Activated naive CD4-positive, alpha-beta T cell treated with anti-CD3 and anti-CD28 coated beads, Interleukin-2, amount 50 U/mL, for 16 hours (primary cell): ENCODE measurements around the gene FBLN7.

ENCODE experiments used
- DNase-seq: peaks from one replicate; pipeline ENCODE4 v3.0.0-alpha.2; 2020

The FBLN7 gene

DNA sequence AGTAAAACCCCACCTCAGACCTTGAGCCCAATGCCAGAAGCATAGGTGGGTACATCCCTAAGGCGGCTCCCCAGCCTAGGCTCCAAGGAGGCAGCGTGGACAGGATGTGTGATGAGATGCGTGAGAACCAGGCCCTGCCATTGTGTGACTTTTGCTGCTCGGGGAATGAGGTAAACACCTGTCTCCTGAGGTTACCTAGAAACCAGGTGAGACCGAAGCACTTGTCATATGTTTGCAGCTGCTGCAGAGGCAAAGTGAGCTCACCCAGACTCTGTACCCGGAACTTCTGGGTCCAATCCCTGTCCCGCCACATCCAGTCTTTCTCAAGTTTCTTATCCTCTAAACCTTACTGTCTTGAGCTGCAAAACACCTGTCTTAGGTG, 3.4 kb downstream of the FBLN7 start:
- no peak for DNase-seq

DNA sequence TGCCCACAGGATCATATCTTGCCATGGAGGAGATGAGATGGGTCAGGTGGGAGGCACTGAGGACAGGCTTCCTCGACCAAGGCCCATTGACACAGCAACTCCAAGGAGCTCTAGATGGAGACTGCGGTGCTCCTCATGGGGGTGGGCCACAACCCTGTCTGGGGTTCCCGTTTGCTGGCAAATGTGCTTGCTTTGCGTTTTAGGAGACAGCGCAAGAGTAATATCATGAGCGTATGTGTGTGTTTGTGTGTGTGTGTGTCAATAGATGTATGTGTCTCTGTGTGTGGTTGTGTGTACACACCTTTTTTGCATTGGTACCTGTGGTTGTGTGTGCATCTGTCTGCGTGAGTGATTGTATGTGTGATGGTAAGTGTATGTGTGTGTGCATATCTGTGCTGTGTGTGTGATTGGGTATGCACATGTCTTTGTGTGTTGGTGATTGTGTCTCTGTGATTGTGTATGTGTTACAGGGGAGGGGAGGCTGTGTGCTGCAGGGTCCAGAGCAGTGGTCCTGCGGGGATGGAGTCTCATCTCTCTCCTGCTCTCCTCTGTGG, 4.4 kb downstream of the FBLN7 start:
- no peak for DNase-seq

DNA sequence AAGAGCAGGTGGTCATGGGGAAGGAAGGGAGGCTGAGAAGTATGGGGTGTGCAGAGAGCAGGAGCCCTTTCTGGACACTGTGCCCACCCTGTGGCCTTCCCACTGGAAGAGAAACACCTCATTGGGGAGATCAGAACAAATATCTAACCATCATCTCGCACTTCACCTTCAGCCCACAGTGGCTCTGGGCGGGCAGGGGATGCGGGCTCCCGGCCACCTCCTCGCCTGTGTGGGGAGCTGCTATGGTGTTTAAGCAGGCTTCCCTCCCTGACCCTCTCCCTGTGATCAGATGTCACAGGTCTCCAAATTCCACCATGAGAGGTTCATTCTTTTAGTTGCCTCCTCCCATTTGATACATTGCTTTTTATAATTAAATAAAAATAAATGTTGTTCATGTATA, 5.0 kb downstream of the FBLN7 start:
- DNase-seq = no peak

DNA sequence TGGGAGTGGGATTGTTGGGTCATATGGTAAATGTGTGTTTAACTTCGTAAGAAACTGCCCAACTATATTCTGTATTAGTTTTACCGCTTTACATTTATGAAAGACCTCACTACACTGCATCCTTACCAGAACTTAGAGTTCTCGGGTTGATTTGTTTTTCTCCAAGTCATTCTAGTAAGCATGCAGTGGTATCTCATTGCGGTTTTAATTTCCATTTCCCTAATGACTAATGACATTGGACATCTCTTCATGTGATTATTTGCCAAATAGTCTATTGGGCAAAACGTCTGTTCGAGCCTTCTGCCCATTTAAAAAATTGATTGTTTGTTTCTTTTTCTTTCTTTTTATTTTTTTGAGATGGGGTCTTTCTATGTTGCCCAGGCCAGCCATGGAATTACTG, 6.8 kb downstream of the FBLN7 start:
- no peak for DNase-seq

DNA sequence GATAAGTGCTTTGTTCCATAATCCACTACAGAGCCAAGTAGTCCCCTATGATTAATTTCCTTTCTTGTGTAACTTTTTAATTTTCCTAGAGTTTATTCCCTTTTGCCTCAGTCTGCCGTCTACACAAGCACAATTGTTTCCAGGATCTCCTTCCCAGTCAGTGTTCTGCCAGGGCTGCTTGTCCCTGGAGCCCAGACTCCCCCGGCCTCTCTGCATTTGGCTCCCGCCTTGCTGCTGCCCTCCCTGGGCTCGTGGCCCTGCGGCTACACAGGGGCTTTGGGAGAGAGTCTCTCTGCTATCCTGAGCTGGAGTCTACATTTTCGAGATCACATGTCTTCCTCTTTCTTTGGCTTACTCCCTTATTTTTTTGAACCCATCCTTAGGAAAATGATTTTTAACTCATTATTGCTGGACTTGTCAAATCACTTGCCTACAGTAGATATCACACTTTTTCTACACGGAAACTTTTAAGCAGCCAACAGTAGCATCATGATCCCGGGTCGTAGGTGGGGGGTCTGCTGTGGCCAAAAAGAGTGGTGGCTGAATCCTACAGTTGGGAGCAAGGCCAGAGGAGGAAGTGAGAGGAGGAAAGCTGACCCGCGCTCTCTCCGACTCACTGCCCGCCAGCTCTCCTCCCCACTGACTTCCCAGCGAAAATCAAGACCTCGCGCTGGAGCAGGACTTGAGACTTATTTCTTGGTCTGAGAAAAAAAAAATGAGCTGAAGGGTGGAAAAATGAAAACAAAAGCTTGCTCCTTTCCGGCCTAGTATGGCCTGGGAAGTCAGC, 9.4 kb downstream of the FBLN7 start:
- DNase-seq = no peak

DNA sequence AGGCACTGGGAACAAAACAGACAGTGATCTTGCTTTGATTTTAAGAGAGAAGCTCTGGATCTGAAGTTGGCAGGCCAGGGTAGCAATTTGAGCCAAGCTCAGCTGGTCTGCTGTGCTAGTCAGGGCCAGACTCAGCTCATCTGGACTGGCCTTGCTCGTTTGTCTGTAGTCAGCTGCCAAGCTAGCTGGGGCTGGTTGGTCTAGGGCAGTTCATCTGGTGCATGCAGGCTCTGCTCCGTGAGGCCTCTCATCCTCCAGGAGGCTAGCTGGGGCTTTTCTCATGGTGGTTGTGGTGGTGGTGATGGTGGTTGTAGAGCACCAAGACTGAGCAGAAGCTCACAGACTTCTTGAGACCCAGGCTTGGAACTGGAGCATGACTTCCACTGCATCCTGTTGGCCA, 10.3 kb downstream of the FBLN7 start:
- DNase-seq = no peak

DNA sequence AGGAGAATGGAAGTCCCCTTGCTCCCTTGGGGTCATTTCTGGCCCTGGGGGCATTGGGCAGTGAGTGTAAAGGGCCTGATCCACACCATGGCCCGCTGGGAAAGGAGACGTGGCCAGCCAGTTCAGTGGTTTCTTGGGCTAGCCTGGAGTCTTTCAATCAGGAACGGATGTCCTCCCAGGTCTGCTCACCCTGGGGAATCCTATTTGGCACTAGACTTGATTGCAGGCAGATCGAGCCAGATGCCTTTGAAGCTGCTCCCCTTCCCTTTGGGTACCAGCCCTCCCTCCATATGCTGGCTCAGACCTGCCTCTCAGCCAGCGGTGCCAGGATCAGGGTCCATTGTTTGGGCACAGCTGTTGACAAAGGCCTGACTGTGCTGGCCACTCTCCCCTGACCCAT, 11.0 kb downstream of the FBLN7 start:
- DNase-seq = no peak

DNA sequence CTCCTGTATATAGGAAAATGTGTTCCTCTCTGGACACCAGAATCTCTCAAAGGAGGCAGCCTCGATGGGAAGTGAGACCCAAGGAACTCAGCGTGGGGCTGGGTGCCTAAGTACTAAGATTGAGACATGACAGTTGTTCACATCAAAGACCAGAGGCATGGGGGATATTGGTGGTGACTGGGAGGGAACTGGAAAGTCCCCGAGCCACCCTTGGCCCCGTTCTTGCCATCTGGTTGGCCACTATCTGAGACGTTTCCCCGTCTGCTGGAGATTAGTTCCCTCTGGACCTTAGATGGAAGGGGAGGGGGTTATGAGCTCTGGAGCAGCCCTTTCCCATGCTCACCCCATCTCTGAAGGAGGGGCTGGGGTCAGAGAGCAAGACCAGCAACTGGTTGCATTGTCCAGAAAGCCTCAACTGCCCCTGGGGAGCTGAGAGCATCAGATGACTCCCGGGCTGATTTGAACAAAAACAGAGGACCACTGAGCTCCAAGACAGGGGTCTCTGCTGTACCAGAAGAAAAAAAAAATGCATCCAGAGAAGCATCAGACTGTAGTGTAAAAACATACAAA, 11.8 kb downstream of the FBLN7 start:
- DNase-seq = no peak

DNA sequence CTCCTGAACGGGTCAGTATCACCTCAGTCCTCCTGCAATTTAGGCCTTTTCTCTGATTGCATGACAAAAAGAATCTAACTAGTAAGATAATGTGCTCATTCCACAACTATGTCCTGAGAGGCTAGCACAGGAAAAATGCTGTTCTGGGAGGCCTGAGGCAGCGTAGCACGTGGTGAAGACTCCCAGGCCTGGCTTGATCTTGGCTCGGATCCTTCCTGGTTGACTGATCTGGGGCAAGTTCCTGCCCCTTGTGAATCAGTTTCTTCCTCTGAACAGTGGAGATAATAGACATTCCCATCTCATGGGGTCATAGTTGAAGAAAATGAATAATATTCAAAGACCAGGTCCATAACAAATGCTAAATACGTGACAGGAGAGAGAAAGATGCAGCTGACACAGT, 12.3 kb downstream of the FBLN7 start:
- DNase-seq = no peak

DNA sequence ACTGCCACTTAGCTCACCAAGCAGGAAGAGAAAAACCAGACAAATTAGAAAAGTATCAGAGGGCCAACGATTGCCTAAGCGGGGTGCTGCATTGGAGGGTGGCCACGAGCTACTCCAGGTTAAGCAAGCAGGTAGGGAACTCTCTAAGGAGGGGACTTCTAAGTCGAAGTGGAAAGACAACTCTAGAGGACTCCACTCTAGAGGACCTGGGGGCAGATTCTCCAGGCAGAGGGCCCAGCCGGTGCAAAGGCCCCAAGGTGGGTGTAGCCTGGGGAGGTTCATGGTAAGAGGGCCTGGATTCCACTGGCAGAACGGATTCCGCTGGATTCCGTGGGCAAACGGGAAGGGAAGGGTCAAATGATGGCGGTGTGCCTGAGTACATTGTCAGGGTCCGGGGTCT, 12.7 kb downstream of the FBLN7 start:
- no peak for DNase-seq

DNA sequence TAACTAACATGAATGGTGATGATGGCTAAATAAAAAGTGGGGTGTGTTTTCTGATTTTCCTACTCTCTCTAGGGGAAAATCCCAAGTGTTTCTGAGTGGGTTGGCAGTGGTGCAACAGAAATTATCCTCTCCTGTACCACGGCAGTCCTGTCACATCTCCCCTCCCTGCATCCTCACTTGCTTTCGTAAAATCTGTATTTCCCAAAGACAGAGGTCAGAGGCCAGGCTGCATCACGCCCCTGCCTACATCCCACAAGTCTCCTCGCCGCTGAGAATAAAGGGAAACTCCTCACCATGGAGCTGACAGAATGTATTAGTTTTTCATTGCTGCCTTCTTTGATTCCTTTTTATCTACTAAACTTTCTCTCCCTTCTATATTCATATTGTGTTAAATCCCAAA, 13.1 kb downstream of the FBLN7 start:
- no peak for DNase-seq

DNA sequence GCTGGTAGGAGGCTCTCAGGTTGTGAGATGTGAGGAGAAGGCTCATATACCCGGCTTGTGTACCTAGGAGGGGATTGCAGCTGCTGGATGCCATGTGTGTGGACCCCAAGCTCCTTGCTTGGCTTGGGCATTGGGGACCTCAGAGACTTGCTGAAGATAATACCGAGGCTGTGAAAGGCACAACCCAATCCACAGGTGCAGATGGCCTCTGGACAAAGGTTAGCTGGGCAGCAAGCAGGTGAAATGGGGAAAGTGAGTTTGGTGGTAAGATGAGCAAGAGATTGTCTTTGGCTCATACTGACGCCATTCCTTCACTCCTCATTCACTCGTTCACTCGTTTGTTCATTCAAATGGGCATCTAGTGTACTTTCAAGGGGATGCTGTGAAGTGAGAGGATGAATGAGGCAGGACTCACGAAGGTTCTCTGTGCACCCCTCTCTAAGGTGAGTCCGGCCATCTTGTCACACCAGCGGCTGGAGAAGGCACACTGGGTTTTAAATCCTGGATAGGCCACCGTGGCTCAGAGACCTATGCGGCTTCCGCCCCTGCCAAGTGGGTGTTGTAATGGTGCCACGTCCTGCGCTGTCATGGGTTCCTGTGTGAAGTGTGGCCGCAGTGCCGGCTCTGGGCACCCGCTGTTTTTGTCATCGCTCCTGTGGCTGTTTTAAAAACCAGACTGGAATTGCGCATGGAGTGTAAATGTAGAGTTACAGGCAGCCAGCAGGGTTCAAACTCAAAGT, 13.7 kb downstream of the FBLN7 start:
- no peak for DNase-seq

DNA sequence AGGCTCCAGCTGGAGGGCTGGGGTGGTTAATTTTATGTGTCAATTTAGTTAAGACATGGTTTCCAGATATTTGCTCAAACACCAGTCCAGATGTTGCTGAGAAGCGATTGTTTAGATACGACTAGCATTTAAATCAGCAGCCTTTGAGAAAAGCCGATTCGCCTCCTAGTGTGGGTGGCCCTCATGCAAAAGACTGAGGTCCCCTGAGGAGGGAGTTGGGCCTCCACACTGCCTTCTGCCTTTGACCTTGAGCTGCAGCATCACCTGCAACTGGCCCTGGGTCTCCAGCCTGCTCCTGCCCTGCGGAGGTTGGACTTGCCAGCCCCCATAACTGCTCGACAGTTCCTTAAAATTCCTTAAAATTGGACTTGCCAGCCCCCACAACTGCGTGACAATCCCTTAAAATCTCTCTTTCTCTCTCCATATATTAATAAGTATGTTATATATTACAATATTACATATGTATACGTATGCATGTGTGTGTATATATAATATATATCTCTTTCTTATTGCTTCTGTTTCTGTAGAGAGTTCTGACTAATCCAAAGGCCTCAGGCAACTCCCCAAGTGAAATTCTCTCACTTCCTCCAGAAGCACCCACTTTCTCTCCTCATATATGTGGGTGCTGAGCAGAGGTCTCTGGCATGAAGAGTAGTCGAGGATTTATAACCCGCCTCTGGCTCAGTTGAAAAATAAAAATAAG, 14.4 kb downstream of the FBLN7 start:
- no peak for DNase-seq

DNA sequence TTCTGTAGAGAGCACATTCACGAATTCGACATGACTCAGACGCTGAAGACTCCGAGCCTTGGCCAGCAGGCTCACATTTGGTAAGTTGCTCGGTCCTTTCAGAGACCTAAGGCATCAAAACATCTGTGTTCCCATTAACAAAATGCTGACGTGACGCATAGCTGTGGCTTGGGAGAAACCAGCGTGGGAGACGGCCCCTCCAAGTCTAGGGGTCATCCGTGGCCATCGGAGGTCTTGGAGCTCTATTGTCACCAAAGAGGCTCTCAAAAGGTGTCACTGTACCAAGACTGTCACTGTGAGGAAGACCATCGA, 14.9 kb downstream of the FBLN7 start:
- DNase-seq = no peak

DNA sequence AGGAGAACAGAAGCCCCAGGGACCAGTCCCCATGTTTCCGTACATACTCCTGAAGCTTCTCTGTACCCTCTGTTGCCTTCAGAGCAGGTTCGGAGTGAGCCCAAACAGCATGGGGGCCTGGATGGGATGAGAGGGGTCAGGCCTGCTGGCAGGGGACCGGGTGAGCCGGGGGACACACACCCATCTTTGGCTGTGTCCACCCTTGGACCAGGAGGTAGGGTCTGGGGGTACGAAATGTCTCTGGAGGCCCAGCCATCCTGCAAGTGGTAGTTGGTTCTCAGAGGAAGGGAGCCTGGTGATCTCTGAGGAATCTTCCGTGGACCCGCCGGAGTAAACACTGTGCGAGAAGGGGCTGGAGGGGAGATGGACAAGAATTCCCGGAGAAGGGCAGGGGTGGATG, 15.3 kb downstream of the FBLN7 start:
- DNase-seq = no peak

DNA sequence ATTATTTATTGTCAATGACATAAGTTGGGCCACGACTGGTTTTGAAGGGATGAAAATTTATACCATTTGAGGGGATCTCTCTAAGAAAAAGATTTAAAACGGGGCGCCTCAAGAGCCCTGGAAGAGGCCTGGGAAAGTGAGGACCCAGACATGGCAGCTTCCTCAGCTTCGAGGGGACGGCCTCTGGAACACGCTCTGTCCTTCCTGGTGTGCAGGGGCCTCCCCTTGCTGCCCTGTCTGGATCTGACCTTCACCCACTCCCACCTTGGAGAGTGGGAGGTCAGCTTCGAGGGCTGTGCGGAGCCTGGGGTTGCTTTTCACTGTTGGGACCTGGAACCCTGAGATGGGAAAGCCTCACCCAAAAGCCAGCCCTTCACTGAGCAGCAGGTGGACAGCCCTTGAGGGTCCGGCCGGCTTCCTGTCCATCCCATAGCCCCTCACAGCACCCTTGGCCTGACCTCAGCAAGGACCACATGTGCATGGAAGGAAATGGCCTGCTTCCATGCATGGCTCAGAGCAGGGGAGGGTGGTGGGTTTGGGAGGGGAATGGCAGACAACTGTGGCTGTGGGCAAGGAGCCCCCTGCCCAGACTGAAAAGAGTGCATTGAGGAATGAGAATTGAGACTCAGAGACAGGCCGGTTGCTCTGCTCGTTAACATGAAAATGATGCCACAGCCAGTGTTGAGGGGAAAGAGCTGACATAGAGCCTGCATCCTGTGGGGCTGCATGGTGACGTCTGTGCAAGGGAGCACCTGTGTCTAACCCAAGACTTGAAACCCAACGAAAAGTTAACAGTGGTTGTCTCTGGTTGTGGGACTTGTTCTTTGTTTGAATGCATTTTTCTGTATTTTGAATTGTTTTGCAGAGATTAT, 16.3 kb downstream of the FBLN7 start:
- no peak for DNase-seq

DNA sequence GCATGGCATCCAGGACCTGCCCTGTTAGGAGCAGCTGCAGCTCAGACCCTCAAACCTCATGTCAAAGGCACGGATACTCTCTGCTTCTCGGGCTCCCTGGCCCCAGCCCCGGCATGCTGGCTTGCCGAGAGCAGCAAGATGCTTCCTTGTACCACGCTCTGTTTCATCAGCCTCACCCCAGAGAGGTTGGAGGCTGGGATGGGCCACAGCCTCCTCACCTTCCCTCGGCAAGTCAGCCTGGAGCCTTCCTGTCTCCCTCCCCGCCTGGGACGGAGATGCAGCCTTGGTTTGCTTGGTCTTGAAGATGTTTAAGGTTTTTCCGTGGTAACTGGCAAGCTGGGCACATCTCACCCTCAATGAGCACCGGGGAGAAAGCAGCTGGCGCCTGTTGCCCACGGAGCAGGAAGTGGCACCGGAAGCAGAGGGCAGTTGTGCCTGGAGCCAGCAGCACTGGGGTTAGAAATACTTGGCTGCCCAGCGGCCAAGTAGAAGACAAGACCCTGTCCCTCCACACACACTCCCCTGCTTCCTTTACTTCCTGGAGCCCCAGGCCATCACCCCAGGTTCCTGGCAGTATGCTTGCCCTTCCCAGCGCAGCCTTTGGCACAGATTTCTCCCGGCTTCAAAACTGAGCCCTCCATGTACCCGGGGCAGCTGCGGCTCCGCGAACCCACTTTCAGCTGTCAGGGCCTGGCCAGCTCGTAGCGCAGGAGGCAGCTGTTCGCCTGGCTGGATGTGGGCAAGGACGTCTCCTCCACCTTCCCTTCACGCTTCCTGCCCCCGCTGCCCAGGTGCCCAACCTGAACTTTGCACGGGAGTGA, 17.4 kb downstream of the FBLN7 start:
- peak; percentile 42 for DNase-seq

DNA sequence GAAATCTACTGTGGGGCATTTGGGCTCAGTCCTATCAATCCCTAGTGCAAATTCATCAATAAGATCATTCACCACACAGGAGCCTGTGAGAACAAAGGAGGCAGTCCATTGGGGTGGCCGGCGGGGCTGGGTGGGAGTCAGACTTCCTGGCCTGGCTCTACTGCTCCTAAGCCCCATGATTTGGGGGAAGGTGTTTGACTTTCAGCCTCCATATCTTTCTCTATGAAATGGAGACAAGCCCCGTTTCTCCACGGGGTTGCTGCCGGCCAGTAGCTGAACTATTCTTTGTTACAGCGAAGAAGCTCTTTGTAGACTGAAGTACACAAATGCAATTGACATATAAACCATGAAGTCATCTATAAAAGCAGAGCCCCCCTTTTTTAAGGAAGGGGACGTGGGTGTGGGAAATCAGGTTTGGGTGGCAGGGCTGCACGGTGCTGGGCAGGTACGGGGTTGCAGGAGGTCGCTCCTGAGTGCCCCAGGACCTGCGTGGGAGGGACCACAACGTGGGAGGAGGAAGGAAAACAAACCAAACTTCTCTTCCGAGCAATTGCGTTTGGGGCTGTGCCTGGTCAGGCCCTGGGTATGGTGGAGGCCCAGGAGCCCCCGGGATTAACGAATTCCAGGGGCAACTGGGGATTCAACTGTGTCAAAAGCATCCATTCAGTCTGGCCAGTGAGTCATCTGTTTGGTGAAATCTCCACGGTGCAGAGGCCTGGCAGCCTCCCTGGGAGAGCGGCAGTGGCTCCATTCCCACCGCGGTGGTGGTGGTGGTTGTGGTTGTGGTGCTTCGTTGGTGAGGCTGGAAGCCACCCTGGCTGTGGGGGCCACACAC, 18.2 kb downstream of the FBLN7 start:
- DNase-seq = peak; percentile 28

DNA sequence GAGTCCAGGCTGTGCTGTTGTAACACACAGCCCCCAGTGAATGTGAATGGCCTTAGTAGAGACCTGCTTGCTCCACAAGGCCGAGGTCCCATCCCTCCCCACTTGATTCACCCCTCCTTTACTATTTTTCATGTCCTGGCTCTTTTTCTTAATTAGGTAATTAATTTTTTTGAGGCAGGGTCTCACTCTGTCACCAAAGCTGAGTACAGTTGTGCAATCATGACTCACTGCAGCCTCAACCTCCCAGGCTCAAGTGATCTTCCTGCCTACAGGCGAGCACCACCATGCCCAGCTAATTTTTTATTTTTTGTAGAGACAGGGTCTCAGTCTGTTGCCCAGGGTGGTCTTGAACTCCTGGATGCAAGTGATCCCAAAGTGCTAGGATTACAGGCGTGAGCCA, 19.3 kb downstream of the FBLN7 start:
- DNase-seq = no peak

DNA sequence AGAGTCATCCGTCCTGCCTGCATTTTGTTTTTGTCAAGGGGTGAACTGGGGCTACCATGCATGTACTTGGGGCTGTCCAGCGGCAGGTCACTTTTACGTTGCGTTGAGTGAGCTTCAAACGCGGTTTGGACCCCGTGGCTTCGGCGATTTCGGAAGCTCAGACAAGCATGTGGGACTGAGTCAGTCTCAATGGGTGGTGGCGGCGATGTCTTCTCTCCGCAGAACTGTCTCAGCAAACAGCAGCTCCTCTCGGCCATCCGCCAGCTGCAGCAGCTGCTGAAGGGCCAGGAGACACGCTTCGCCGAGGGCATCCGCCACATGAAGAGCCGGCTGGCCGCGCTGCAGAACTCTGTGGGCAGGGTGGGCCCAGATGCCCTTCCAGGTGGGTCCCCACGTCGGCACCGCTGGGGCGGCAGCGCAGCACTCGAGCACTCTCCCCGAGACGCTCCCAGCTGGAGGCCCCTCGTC, 21.3 kb downstream of the FBLN7 start:
- DNase-seq = no peak
